Uterus (tissue), 2 donors: ENCODE data around the gene TTC7B.

Experiments used
- POLR2A ChIP-seq, 2 donors: fragments of 450-650 bp; IDR thresholded peaks; one replicate each; pipeline ENCODE4 v1.6.1; 2016; ENCODE audit warnings: antibody characterized with exemption in 2 of 2, mild to moderate bottlenecking in 1 of 2, moderate library complexity in 1 of 2
- TF ChIP-seq, protein P1 (sequence below), 4 experiments: fragments of 200-600 bp in 2 of 4; fragments of 450-650 bp in 2 of 4; sonication (generic) in 2 of 4; IDR thresholded peaks; one replicate each; pipeline ENCODE4 v1.5.1; 2016 to 2019; ENCODE audit warnings: antibody characterized with exemption in 4 of 4, mild to moderate bottlenecking in 2 of 4, moderate library complexity in 1 of 4

DNA sequence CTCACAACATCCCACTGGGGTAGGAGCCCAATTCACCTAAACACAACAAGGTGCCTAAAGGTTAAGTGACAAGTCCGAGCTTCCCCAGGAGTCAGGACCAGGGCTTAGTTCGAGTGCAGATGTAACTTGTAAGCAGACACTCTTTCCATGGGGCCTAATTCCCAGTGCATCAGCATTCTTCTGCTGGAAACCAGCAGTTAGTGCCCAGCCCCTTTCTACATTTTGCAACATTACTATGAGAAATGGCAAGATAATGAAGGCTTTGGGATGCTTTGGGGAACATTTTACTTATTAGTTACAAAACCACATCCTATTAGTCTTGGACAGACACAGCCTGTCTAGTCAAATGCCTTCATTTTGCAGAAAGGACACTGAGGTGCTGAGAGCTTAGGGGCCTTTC, 239.6 kb downstream of the TTC7B start:
- TF ChIP-seq, protein P1, sequence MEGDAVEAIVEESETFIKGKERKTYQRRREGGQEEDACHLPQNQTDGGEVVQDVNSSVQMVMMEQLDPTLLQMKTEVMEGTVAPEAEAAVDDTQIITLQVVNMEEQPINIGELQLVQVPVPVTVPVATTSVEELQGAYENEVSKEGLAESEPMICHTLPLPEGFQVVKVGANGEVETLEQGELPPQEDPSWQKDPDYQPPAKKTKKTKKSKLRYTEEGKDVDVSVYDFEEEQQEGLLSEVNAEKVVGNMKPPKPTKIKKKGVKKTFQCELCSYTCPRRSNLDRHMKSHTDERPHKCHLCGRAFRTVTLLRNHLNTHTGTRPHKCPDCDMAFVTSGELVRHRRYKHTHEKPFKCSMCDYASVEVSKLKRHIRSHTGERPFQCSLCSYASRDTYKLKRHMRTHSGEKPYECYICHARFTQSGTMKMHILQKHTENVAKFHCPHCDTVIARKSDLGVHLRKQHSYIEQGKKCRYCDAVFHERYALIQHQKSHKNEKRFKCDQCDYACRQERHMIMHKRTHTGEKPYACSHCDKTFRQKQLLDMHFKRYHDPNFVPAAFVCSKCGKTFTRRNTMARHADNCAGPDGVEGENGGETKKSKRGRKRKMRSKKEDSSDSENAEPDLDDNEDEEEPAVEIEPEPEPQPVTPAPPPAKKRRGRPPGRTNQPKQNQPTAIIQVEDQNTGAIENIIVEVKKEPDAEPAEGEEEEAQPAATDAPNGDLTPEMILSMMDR (IDR thresholded peaks at IDR 0.05), result no peak
- TF ChIP-seq POLR2A (IDR thresholded peaks at IDR 0.05), result no peak
